Neural cell (in vitro differentiated cells): Measurements from ENCODE around the gene HOGA1. TPM values are rescaled to one million over a fixed set of nuclear protein-coding genes. Genes with fewer than 3 reads are reported as not detected.

Experiments
- H2AFZ ChIP-seq: fragments of 200-600, 300-800 bp; sonication (generic), shearing (Covaris generic); 2 replicates; pipeline ENCODE4 v1.6.0; 2014; ENCODE audit warnings: low read depth, mild to moderate bottlenecking, antibody characterized with exemption, low read length, moderate library complexity
- H3F3A ChIP-seq: fragments of 200-600 bp; shearing (Covaris generic); 2 replicates; pipeline ENCODE4 v1.6.1; 2016; ENCODE audit warnings: mild to moderate bottlenecking, moderate library complexity, mixed read lengths, antibody characterized with exemption, low read length; ENCODE audit not compliant: insufficient read depth, poor library complexity, severe bottlenecking
- H3K27ac ChIP-seq: fragments of 200-600, 300-800 bp; sonication (generic), shearing (Covaris generic); 2 replicates; pipeline ENCODE4 v1.5.1; 2014; ENCODE audit warnings: mild to moderate bottlenecking, low read length, moderate library complexity
- H3K27me3 ChIP-seq: fragments of 300-800, 200-600 bp; sonication (generic), shearing (Covaris generic); 2 replicates; pipeline ENCODE4 v1.6.0; 2014; ENCODE audit warnings: mild to moderate bottlenecking, low read depth, low read length, moderate library complexity; ENCODE audit not compliant: insufficient read depth
- H3K36me3 ChIP-seq: fragments of 300-800, 200-600 bp; sonication (generic), shearing (Covaris generic); 2 replicates; pipeline ENCODE4 v1.5.1; 2014; ENCODE audit warnings: mild to moderate bottlenecking, antibody characterized with exemption, low read length, moderate library complexity; ENCODE audit not compliant: insufficient read depth
- H3K4me2 ChIP-seq: fragments of 300-800, 200-600 bp; sonication (generic), shearing (Covaris generic); 2 replicates; pipeline ENCODE4 v1.6.0; 2014; ENCODE audit warnings: mild to moderate bottlenecking, low read length
- H3K4me3 ChIP-seq: fragments of 300-800, 200-600 bp; sonication (generic), shearing (Covaris generic); 2 replicates; pipeline ENCODE4 v1.5.1; 2014; ENCODE audit warnings: mild to moderate bottlenecking, low read length, moderate library complexity
- H3K79me2 ChIP-seq: fragments of 200-600 bp; shearing (Covaris generic); replicated peaks from 2 replicates; pipeline ENCODE4 v1.6.0; 2014; ENCODE audit warnings: mild to moderate bottlenecking, low read length, moderate library complexity; ENCODE audit not compliant: insufficient read depth
- H3K9ac ChIP-seq: fragments of 300-800, 200-600 bp; sonication (generic), shearing (Covaris generic); 2 replicates; pipeline ENCODE4 v1.6.1; 2016; ENCODE audit warnings: mild to moderate bottlenecking, low read length, mixed read lengths
- H3K9me2 ChIP-seq: fragments of 200-600 bp; shearing (Covaris generic); 2 replicates; pipeline ENCODE4 v1.6.1; 2016; ENCODE audit warnings: mild to moderate bottlenecking, low read length, mixed read lengths; ENCODE audit not compliant: insufficient read depth
- H3K9me3 ChIP-seq: fragments of 200-600, 300-800 bp; sonication (generic), shearing (Covaris generic); 2 replicates; pipeline ENCODE4 v1.6.1; 2016; ENCODE audit warnings: mild to moderate bottlenecking, mixed run types, low read length, moderate library complexity, mixed read lengths
- H4K20me1 ChIP-seq: fragments of 200-600 bp; shearing (Covaris generic); 2 replicates; pipeline ENCODE4 v1.6.1; 2016; ENCODE audit warnings: mild to moderate bottlenecking, mixed run types; ENCODE audit not compliant: insufficient read depth
- CTCF ChIP-seq: fragments of 450-650 bp; IDR thresholded peaks from 2 replicates; pipeline ENCODE4 v1.5.1; 2014; ENCODE audit warnings: antibody characterized with exemption, mild to moderate bottlenecking, moderate library complexity; ENCODE audit not compliant: poor library complexity, severe bottlenecking
- EZH2 ChIP-seq: fragments of 200-600, 300-800 bp; shearing (Covaris generic), sonication (generic); IDR thresholded peaks from 2 replicates; pipeline ENCODE4 v1.6.1; 2014; ENCODE audit warnings: antibody characterized with exemption, low read length, borderline replicate concordance, mild to moderate bottlenecking; ENCODE audit not compliant: insufficient read depth, poor library complexity, severe bottlenecking
- MXI1 ChIP-seq: fragments of 450-650 bp; conservative IDR thresholded peaks from 2 replicates; pipeline ENCODE4 v1.6.1; 2014; ENCODE audit warnings: antibody characterized with exemption, mild to moderate bottlenecking; ENCODE audit not compliant: poor library complexity, severe bottlenecking
- RAD21 ChIP-seq: fragments of 450-650 bp; conservative IDR thresholded peaks from 2 replicates; pipeline ENCODE4 v1.6.1; 2014; ENCODE audit warnings: antibody characterized with exemption, mild to moderate bottlenecking, moderate library complexity
- REST ChIP-seq: IDR thresholded peaks from 2 replicates; pipeline ENCODE4 v1.6.1; 2012; ENCODE audit warnings: borderline replicate concordance
- SMC3 ChIP-seq: fragments of 450-650 bp; conservative IDR thresholded peaks from 2 replicates; pipeline ENCODE4 v1.6.1; 2014; ENCODE audit warnings: antibody characterized with exemption, mild to moderate bottlenecking, moderate library complexity; ENCODE audit not compliant: poor library complexity
- TAF1 ChIP-seq: IDR thresholded peaks from 2 replicates; pipeline ENCODE4 v1.6.1; 2012; ENCODE audit warnings: low read depth
- polyA plus RNA-seq: library from polyadenylated mRNA; depleted of rRNA; stranded (reverse); fragments of >200 nt; gene quantifications from 2 replicates; pipeline ENCODE4 v1.2.3, GENCODE V29; 2014

Gene HOGA1
- polyA plus RNA-seq, 1 donor from 2014 or later, result not detected

- Histone ChIP-seq H3K4me3 (no peak overlapping the region), H4K20me1 (no peaks in the 10 kb centered on the region), H2AFZ (no peak overlapping the region), H3K27ac (no peak overlapping the region), H3K9me2 (no peaks in the 10 kb centered on the region), H3K4me2 (no peak overlapping the region), H3K9me3 (no peaks in the 10 kb centered on the region), H3F3A (no peaks in the 10 kb centered on the region), H3K79me2 (no peaks in the 10 kb centered on the region), H3K36me3 (no peaks in the 10 kb centered on the region), H3K9ac (no peak overlapping the region), H3K27me3 (no peaks in the 10 kb centered on the region)
- TF ChIP-seq SMC3, result no peak
- no peak for TF ChIP-seq EZH2
- TF ChIP-seq CTCF, result no peak
- TF ChIP-seq TAF1, result no peak
- no peak for TF ChIP-seq RAD21
- no peak for TF ChIP-seq MXI1
- no peak for TF ChIP-seq REST
Observed at GRCh38 chr10:97596101-97597082, 12.2 kb downstream of the HOGA1 start.

GRCh38 chr10:97597778-97598177 lies 13.6 kb downstream of the HOGA1 start:
- Histone ChIP-seq H3K9ac (no peak overlapping the region), H3F3A (no peaks in the 10 kb centered on the region), H3K27me3 (no peaks in the 10 kb centered on the region), H3K27ac (no peak overlapping the region), H2AFZ (no peak overlapping the region), H3K4me3 (no peak overlapping the region), H3K4me2 (no peak overlapping the region), H3K36me3 (no peaks in the 10 kb centered on the region), H3K9me2 (no peaks in the 10 kb centered on the region), H3K79me2 (no peaks in the 10 kb centered on the region), H3K9me3 (no peaks in the 10 kb centered on the region), H4K20me1 (no peaks in the 10 kb centered on the region)
- TF ChIP-seq RAD21, result no peak
- no peak for TF ChIP-seq EZH2
